CD4-positive, alpha-beta memory T cell (primary cell): ENCODE data around the gene MAP4K4. TPM values are rescaled to one million over a fixed set of nuclear protein-coding genes. Genes with fewer than 3 reads are reported as not detected.

ENCODE experiments used
- CTCF ChIA-PET: fragments of 350-600 bp; sonication (Branson Sonifier 250); formaldehyde crosslinking; loops from one replicate; lab custom pipeline; 2021; ENCODE audit warnings: inconsistent platforms; ENCODE audit not compliant: partially characterized antibody; lab: Charles Lee
- POLR2A ChIA-PET: fragments of 350-600 bp; sonication (Branson Sonifier 250); formaldehyde crosslinking; loops from one replicate; lab custom pipeline; 2021; ENCODE audit not compliant: partially characterized antibody; lab: Charles Lee
- DNase-seq, 5 donors: peaks; one replicate each; pipeline versions ENCODE4 v3.0.0 to v3.0.0-alpha.2; 2020 to 2022; ENCODE audit warnings: mixed read lengths in 1 of 5
- H3K27ac ChIP-seq: one replicate; pipeline ENCODE4 v1.7.0; 2013; ENCODE audit warnings: low read depth, low read length
- H3K27me3 ChIP-seq: 2 replicates; pipeline ENCODE4 v1.7.0; 2013; ENCODE audit warnings: mild to moderate bottlenecking, low read length, moderate library complexity; ENCODE audit not compliant: insufficient read depth
- H3K36me3 ChIP-seq: 2 replicates; pipeline ENCODE4 v1.7.0; 2013; ENCODE audit warnings: mild to moderate bottlenecking, low read length, moderate library complexity; ENCODE audit not compliant: insufficient read depth
- H3K4me1 ChIP-seq: 2 replicates; pipeline ENCODE4 v1.7.0; 2013; ENCODE audit warnings: mild to moderate bottlenecking, low read length, moderate library complexity; ENCODE audit not compliant: insufficient read depth
- H3K4me3 ChIP-seq, 2 donors: one replicate each; pipeline ENCODE4 v1.7.0; 2013; ENCODE audit warnings: low read length in 2 of 2, mild to moderate bottlenecking in 1 of 2
- H3K9me3 ChIP-seq, 2 donors: one replicate each; pipeline ENCODE4 v1.7.0; 2013; ENCODE audit warnings: low read length in 2 of 2, control low read depth in 1 of 2; ENCODE audit not compliant: control insufficient read depth in 1 of 2
- H3K27ac Mint-ChIP-seq, 7 donors: one replicate each; pipeline ENCODE4 v1.8.0; 2020 to 2021; ENCODE audit warnings: mixed read lengths in 7 of 7, mild to moderate bottlenecking in 6 of 7, inconsistent platforms in 3 of 7, moderate library complexity in 3 of 7
- H3K27me3 Mint-ChIP-seq, 2 donors: one replicate each; pipeline ENCODE4 v1.8.0; 2020 to 2021; ENCODE audit warnings: mixed read lengths in 2 of 2
- H3K36me3 Mint-ChIP-seq, 2 donors: one replicate each; pipeline ENCODE4 v1.8.0; 2020 to 2021; ENCODE audit warnings: mixed read lengths in 2 of 2, inconsistent platforms in 1 of 2, mild to moderate bottlenecking in 1 of 2
- H3K4me1 Mint-ChIP-seq, 4 donors: one replicate each; pipeline ENCODE4 v1.8.0; 2020 to 2021; ENCODE audit warnings: mixed read lengths in 4 of 4, mild to moderate bottlenecking in 1 of 4
- H3K4me3 Mint-ChIP-seq, 8 donors: one replicate each; pipeline ENCODE4 v1.8.0; 2020 to 2021; ENCODE audit warnings: mixed read lengths in 8 of 8, mild to moderate bottlenecking in 7 of 8, moderate library complexity in 6 of 8, inconsistent platforms in 3 of 8
- H3K9me3 Mint-ChIP-seq, 8 donors: one replicate each; pipeline ENCODE4 v1.8.0; 2020 to 2021; ENCODE audit warnings: mixed read lengths in 8 of 8, mild to moderate bottlenecking in 5 of 8, inconsistent platforms in 3 of 8, moderate library complexity in 1 of 8
- intact Hi-C: fragments of 100-400 bp; cut with micrococcal nuclease; formaldehyde crosslinking; loops from one replicate; pipeline ENCODE4 v1.15.1; 2023
- polyA plus RNA-seq, 2 donors: library from polyadenylated mRNA; unstranded; fragments of 300-500 nt; fragmentation: Illumina TruSeq; gene quantifications; one replicate each; pipeline ENCODE4 v1.2.3, GENCODE V29; 2021
- total RNA-seq, 2 experiments: library from RNA; stranded (reverse); gene quantifications; one replicate each; pipeline ENCODE4 v1.2.3, GENCODE V29; 2021

MAP4K4 gene
- total and polyA plus RNA-seq, 4 experiments from 2014 or later = 2.4 to 114 (median 62.2) TPM

DNA sequence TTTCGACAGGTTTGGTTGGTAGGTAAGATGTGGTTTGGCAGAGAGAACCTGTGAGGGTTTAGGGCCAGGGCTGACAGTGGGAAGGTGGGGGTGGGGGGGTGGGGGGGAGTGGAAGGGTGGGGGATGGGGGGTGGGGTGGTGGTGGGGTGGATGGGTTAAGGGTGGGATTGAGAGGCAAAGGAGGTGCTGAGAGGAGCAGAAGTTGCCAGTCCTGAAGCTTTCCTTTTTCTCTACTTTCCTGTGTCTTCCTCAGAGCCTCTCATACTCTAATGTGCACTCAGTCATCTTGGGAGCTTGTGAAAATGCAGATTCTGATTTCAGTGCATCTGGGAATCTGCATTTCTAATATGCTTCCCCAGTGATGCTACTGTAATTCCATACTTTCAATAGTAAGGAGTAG is 21.0 kb downstream of the MAP4K4 start:
- H3K9me3 ChIP-seq = no peaks in the 10 kb centered on the region
- no peaks in the 10 kb centered on the region for H3K27me3 Mint-ChIP-seq
- peaks cover 99% of the 10 kb centered on the region for H3K4me1 ChIP-seq
- POLR2A ChIA-PET = interaction anchor here (0.8 to 11.9 kb wide), 11 partner anchors 8 to 410 kb away, joined by 3 to 171 read pairs (median 5); partner anchors contain the start of genes MAP4K4, RFX8 and RNF149
- CTCF ChIA-PET = interaction anchor here (1.3 to 5.6 kb wide), 9 partner anchors 8 to 376 kb away, joined by 3 to 37 read pairs (median 13); partner anchors contain the start of gene MAP4K4
- H3K27me3 ChIP-seq = no peaks in the 10 kb centered on the region
- intact Hi-C loops = loop anchor here (5.0 kb wide), 2 partner anchors 66 to 246 kb away; no protein-coding TSS in a partner anchor
- peaks cover 0 to 4% of the 10 kb centered on the region in 2 donors for H3K36me3 Mint-ChIP-seq
- H3K4me3 ChIP-seq = no peak overlapping the region
- peaks cover 0 to 2% (median 0%) of the 10 kb centered on the region in 8 donors for H3K9me3 Mint-ChIP-seq
- H3K4me3 Mint-ChIP-seq = peak overlapping the region in 6 of 8 donors; percentile 45 to 79 (median 64)
- H3K27ac Mint-ChIP-seq = peak overlapping the region; percentile 82 to 96 (median 89)
- DNase-seq = no peak
- peak overlapping the region; percentile 38 for H3K27ac ChIP-seq
- H3K4me1 Mint-ChIP-seq = peaks cover 68 to 96% (median 82%) of the 10 kb centered on the region in 4 donors
- H3K36me3 ChIP-seq = no peaks in the 10 kb centered on the region

DNA sequence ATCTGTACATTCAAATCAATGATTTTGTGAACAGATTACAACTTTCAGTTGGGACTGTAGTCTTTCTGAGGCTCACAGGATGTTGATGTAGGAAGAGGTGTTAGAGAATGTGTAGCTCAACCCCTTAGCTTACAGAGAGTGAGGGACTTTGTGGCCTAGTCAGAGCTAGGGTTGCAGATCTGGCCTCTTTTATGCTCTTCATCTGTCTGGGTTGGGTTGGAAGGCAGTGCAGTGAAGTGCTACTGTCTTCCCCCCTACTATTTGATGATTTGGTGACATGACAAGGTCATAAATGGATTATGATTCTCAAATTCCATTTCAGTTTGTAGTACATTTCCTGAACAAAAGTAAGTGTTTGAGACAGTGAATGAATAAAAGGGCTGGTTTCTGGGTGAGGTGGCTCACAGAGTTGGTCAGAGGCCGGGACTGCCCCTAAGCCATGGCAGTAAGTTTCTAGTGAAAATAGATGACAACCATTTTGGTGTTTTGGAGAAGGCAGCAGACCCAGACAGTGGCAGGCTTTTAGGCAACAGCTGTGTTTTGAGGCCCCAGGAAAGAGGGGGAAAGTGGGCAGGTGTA is 21.6 kb downstream of the MAP4K4 start:
- intact Hi-C loops = loop anchor here (5.0 kb wide), 2 partner anchors 67 to 247 kb away; no protein-coding TSS in a partner anchor
- H3K4me1 ChIP-seq = peaks cover 99% of the 10 kb centered on the region

DNA sequence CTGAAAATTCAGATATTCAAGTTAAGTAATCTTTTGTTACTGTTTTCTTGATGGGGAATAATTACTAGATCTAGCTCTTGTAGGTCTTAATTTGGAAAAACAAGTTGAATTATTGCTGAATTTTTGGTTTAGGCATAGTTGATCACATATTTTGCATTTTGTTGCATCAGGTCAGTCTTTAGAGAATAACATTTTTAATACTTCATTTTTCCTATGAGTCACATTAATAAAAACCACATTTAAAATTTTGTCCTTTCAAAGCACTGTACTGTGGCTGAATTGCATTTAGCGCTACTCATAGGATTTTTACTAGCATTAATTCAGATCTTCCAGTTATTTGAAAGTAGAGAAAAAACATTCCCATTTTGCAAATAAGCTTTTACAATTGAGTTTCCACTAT is 23.2 kb downstream of the MAP4K4 start:
- H3K36me3 Mint-ChIP-seq = peaks cover 0 to 2% of the 10 kb centered on the region in 2 donors
- Histone ChIP-seq H3K27ac (no peak overlapping the region), H3K4me1 (peaks cover 99% of the 10 kb centered on the region), H3K4me3 (no peak overlapping the region), H3K9me3 (no peaks in the 10 kb centered on the region), H3K27me3 (no peaks in the 10 kb centered on the region), H3K36me3 (no peaks in the 10 kb centered on the region)
- H3K4me1 Mint-ChIP-seq = peaks cover 75 to 100% (median 87%) of the 10 kb centered on the region in 4 donors
- H3K9me3 Mint-ChIP-seq = peaks cover 0 to 2% (median 0%) of the 10 kb centered on the region in 8 donors
- POLR2A ChIA-PET = interaction anchor here (0.7 to 11.9 kb wide), 5 partner anchors 9 to 205 kb away, joined by 3 to 171 read pairs (median 32); partner anchors contain the start of gene MAP4K4
- peak overlapping the region; percentile 77 to 96 (median 85) for H3K27ac Mint-ChIP-seq
- CTCF ChIA-PET = interaction anchor here (1.0 to 5.6 kb wide), 2 partner anchors 9 to 29 kb away, joined by 3 to 21 read pairs; no protein-coding TSS in a partner anchor
- intact Hi-C loops = no loop called here
- no peak for DNase-seq
- no peaks in the 10 kb centered on the region for H3K27me3 Mint-ChIP-seq
- peak overlapping the region in 4 of 8 donors; percentile 12 to 51 (median 31) for H3K4me3 Mint-ChIP-seq

More for the DNA sequence above, 21.6 kb downstream of the MAP4K4 start:
- ChIA-PET POLR2A (interaction anchor here (0.8 to 11.9 kb wide), 10 partner anchors 9 to 410 kb away, joined by 3 to 171 read pairs (median 3); partner anchors contain the start of genes MAP4K4, RFX8 and RNF149), CTCF (interaction anchor here (1.0 to 5.6 kb wide), 10 partner anchors 9 to 300 kb away, joined by 3 to 37 read pairs (median 12); partner anchors contain the start of gene MAP4K4)
- Mint-ChIP-seq H3K9me3 (peaks cover 0 to 2% (median 0%) of the 10 kb centered on the region in 8 donors), H3K4me3 (peak overlapping the region in 7 of 8 donors; percentile 32 to 79 (median 71)), H3K4me1 (peaks cover 71 to 96% (median 85%) of the 10 kb centered on the region in 4 donors), H3K27me3 (no peaks in the 10 kb centered on the region), H3K27ac (peak overlapping the region; percentile 82 to 96 (median 89)), H3K36me3 (peaks cover 0 to 2% of the 10 kb centered on the region in 2 donors)
- no peaks in the 10 kb centered on the region for H3K27me3 ChIP-seq
- peak; percentile 54 to 67 (median 61) for DNase-seq
- H3K27ac ChIP-seq = peak overlapping the region; percentile 38
- no peak overlapping the region for H3K4me3 ChIP-seq
- H3K36me3 ChIP-seq = no peaks in the 10 kb centered on the region
- no peaks in the 10 kb centered on the region for H3K9me3 ChIP-seq

GRCh38 chr2:101722864-101723263 is 25.4 kb downstream of the MAP4K4 start:
- peaks cover 69 to 100% (median 84%) of the 10 kb centered on the region in 4 donors for H3K4me1 Mint-ChIP-seq
- Histone ChIP-seq H3K36me3 (no peaks in the 10 kb centered on the region), H3K4me1 (peaks cover 88% of the 10 kb centered on the region), H3K4me3 (no peak overlapping the region), H3K27ac (no peak overlapping the region), H3K27me3 (no peaks in the 10 kb centered on the region), H3K9me3 (no peaks in the 10 kb centered on the region)
- CTCF ChIA-PET = interaction anchor here (0.9 to 3.7 kb wide), 2 partner anchors 23 to 108 kb away, joined by 3 to 23 read pairs; no protein-coding TSS in a partner anchor
- intact Hi-C loops = no loop called here
- H3K27me3 Mint-ChIP-seq = no peaks in the 10 kb centered on the region
- POLR2A ChIA-PET = interaction anchor here (1.1 to 11.9 kb wide), 2 partner anchors 12 to 24 kb away, joined by 5 to 171 read pairs; partner anchors contain the start of gene MAP4K4
- H3K27ac Mint-ChIP-seq = peak overlapping the region in 5 of 7 donors; percentile 25 to 86 (median 72)
- peak overlapping the region in 4 of 8 donors; percentile 7 to 69 (median 54) for H3K4me3 Mint-ChIP-seq
- no peaks in the 10 kb centered on the region for H3K36me3 Mint-ChIP-seq
- H3K9me3 Mint-ChIP-seq = peaks cover 0 to 2% (median 0%) of the 10 kb centered on the region in 8 donors
- DNase-seq = no peak

DNA sequence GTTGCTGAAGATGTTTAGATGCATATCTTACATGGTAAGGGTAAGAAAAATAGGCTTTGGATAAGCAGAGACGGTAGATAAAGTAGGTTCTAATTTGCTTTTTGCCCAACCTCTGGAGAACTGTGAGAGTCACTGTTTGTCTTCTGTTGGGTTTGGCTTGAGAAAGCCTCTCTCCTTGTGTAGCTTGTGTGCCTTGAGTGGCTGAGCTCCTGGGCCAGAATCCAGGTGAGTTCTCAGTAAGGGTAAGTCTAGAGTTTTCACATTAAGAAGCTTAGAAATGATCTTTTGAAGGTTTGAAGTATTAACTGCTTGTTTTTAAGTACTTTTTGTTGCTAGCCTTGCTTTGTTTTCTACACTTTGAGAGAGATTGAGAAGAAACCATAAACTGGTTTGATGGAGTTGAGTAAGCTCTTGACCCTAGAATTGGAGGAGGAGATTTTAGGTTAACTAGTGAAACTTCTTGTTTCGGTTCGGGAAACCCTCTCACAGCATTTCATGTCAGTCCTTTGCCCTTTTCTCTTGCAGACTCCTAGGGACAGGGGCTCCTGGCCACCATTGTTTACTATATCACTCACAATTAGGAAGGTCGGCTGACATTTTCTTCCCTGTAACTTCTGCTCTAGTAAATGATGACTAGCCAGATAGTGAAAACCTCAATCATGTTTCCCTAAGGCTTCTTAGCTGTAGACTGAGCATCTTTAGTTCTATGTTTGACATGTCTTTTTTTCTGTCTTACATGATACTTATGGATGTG is 26.0 kb downstream of the MAP4K4 start:
- intact Hi-C loops = no loop called here
- no peak for DNase-seq
- H3K27me3 Mint-ChIP-seq = no peaks in the 10 kb centered on the region

GRCh38 chr2:101724125-101724474 is 26.6 kb downstream of the MAP4K4 start:
- intact Hi-C loops = no loop called here
- Mint-ChIP-seq H3K36me3 (no peaks in the 10 kb centered on the region), H3K27ac (peak overlapping the region in 5 of 7 donors; percentile 5 to 76 (median 44)), H3K27me3 (no peaks in the 10 kb centered on the region), H3K4me3 (peak overlapping the region in 6 of 8 donors; percentile 44 to 69 (median 58)), H3K4me1 (peaks cover 66 to 99% (median 83%) of the 10 kb centered on the region in 4 donors), H3K9me3 (peaks cover 0 to under 1% (median 0%) of the 10 kb centered on the region in 8 donors)
- Histone ChIP-seq H3K4me1 (peaks cover 89% of the 10 kb centered on the region), H3K27ac (no peak overlapping the region), H3K9me3 (no peaks in the 10 kb centered on the region), H3K4me3 (no peak overlapping the region), H3K36me3 (no peaks in the 10 kb centered on the region), H3K27me3 (no peaks in the 10 kb centered on the region)
- ChIA-PET CTCF (interaction anchor here (1.1 to 3.7 kb wide), 4 partner anchors 10 to 306 kb away, joined by 3 to 25 read pairs (median 13); no protein-coding TSS in a partner anchor), POLR2A (interaction anchor here (0.6 to 11.9 kb wide), 4 partner anchors 12 to 25 kb away, joined by 3 to 171 read pairs (median 5); partner anchors contain the start of gene MAP4K4)
- no peak for DNase-seq

More for the DNA sequence above, 26.0 kb downstream of the MAP4K4 start:
- H3K4me3 ChIP-seq = no peak overlapping the region
- peaks cover 89% of the 10 kb centered on the region for H3K4me1 ChIP-seq
- no peaks in the 10 kb centered on the region for H3K9me3 ChIP-seq
- Mint-ChIP-seq H3K27ac (peak overlapping the region in 6 of 7 donors; percentile 5 to 86 (median 68)), H3K4me3 (peak overlapping the region in 7 of 8 donors; percentile 18 to 69 (median 52)), H3K9me3 (peaks cover 0 to 2% (median 0%) of the 10 kb centered on the region in 8 donors), H3K4me1 (peaks cover 67 to 99% (median 84%) of the 10 kb centered on the region in 4 donors), H3K36me3 (no peaks in the 10 kb centered on the region)
- ChIA-PET POLR2A (interaction anchor here (1.6 to 11.9 kb wide), 2 partner anchors 20 to 25 kb away, joined by 7 to 171 read pairs; partner anchors contain the start of gene MAP4K4), CTCF (interaction anchor here (1.4 to 3.7 kb wide), 3 partner anchors 11 to 305 kb away, joined by 3 to 25 read pairs (median 23); no protein-coding TSS in a partner anchor)
- no peaks in the 10 kb centered on the region for H3K27me3 ChIP-seq
- no peaks in the 10 kb centered on the region for H3K36me3 ChIP-seq
- H3K27ac ChIP-seq = no peak overlapping the region
